D341Med (cell line): ENCODE results near the gene REPIN1.

Experiments used
- DNase-seq: peaks from one replicate; pipeline ENCODE4 v3.0.0; 2012; ENCODE audit warnings: low spot score

The REPIN1 gene

GRCh38 chr7:150337179-150337578, 31.4 kb upstream of the REPIN1 start:
- DNase-seq: peak; percentile 26

- DNase-seq: no peak
Observed at GRCh38 chr7:150337659-150338081, 31.0 kb upstream of the REPIN1 start.

GRCh38 chr7:150338166-150338829, 30.3 kb upstream of the REPIN1 start:
- no peak for DNase-seq

DNA sequence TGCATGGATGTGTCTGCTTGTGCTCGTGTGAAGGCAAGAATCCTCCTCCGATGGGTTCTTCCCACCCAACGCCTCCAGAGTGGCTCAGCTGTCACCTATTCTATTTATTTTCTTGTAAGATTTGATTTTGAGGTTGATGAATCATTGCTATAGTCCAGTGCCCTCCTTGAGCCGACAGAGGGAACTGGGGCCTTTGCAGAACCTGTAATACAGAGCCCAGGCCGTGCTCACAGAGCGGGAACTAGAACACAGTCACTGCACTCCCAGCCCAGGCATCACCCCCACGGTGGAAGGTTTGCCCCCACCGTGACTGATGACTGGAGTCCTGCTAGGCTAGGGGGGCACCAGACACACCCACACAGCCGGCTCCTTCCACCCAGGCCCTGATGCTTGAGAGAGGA, 29.2 kb upstream of the REPIN1 start:
- no peak for DNase-seq

- peak; percentile 30 for DNase-seq
Observed at GRCh38 chr7:150340024-150340749, 28.4 kb upstream of the REPIN1 start.

- peak; percentile 21 for DNase-seq
Observed at GRCh38 chr7:150340875-150341262, 27.8 kb upstream of the REPIN1 start.

DNA sequence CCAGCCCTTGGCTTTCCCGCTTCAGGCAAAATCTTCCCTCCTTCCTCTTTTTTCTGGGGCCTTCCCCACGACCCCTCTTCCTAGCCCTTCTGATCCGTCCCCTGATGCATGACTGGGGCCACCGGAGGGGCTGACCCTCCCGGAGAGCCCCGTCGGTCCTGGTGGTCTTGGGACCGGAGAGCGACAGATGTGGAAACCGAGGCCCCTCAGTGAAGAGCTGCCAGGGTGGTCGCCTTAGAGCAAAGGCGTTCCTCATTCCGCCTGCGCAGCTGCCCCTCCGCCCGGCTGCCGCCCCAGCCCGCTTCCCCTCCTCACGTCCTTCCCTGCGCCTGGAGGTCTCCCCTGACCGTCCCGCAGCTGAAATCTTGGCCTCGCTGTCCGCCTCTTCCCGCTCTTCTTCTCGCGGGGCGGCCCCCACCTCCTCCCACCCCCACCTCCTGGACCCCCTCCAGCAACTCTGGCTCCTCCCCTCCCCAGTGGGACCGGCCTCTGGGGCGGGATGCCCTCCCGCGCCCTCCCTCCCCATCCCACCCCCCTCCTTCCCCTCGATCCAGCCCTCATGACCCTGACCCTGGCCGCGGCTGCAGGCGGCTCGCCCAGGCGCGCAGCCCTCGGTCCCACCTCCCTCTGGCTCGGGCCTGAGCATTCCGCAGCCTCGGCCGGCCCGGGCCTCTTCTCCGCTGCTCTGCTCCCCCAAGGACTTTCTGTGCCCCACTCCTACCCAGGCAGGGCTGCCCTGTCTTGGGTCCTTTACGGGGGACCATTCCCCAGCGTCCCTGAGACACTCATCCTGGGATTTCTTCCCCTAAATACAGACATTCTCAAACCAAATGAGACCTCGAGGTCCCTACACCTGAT, 27.1 kb upstream of the REPIN1 start, which contains the start of gene RARRES2:
Gene RARRES2 (minus strand): TSS at position 367 of the 858 bp plus-strand sequence. CDS start 1,020 bp downstream, outside the sequence.
- peak; percentile 23 for DNase-seq

DNA sequence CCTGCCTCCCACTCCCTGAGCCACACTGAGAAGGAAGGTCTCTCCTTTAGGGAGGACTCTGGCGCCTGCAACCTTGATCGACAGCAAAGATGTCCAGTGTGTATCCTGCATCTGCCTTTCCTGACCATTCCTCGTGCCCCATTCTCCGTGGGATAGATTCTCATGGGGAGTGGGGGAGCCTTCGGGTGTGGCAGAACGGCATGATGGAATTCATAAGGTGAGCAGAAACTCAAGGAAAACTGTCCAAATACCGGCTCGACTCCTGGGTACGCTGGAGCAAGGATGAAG, 26.6 kb upstream of the REPIN1 start:
- DNase-seq: no peak

DNA sequence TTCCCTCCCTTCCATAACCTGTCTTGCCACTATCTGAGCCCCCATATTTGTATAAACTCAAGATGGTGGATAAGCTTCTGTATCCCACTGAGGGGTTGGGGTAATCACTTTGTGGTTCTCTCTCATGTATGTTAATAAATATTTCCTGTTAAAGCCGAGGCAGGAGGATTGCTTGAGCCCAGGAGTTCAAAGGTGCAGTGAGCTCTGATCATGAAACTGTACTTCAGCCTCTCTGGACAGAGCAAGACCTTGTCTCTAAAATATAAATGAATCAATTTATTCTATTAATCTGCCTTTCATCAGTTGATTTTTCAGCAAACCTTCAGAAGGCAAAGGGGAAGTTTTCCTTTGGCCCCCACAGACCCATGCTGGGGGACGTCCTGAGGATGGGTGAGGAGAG, 25.4 kb upstream of the REPIN1 start:
- DNase-seq: no peak

GRCh38 chr7:150344299-150344698, 24.3 kb upstream of the REPIN1 start:
- DNase-seq: no peak

DNA sequence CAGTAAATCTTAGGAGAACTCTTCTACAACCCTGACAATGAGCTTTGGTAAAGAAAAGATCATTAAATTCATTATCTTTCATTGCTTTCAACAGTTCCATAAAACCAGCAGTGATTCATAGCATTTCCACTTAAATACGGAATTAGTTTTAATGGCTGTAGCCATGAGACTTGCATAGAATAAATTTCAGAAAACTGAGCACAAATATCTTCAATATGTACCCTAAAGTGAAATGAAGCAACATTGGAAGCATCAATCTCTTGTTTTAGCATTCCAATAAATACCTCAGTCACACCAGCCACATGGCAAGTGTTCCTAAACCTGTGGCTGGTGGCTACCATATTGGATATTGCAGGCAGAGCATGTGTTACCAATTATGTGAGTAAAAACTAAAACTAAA, 23.6 kb upstream of the REPIN1 start:
- DNase-seq: no peak

- no peak for DNase-seq
Observed at GRCh38 chr7:150346922-150347321, 21.7 kb upstream of the REPIN1 start.

- DNase-seq: peak; percentile 34
Observed at GRCh38 chr7:150351587-150352194, 16.9 kb upstream of the REPIN1 start.

DNA sequence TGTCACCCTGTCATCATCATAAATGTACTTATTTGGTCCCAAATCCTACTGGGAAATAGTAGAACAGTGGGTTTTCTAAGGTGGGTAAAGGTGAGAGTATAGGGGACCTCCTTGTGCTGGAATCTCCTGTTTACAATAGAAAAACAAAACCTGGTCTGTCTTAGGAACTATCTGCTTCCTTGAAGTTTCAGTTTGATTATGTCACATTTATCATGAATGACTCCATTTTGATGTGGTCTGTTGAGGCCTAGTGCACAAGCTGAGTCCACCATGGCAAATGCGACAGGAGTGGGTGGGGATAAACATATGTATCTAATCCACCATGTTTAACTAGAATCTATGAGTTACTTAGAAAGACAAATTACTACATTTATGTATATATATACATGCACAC, 13.0 kb upstream of the REPIN1 start:
- no peak for DNase-seq

GRCh38 chr7:150356265-150356897, 12.2 kb upstream of the REPIN1 start:
- peak; percentile 66 for DNase-seq

GRCh38 chr7:150357270-150357669, 11.4 kb upstream of the REPIN1 start:
- DNase-seq: peak; percentile 73

GRCh38 chr7:150357771-150358427, 10.7 kb upstream of the REPIN1 start:
- no peak for DNase-seq

DNA sequence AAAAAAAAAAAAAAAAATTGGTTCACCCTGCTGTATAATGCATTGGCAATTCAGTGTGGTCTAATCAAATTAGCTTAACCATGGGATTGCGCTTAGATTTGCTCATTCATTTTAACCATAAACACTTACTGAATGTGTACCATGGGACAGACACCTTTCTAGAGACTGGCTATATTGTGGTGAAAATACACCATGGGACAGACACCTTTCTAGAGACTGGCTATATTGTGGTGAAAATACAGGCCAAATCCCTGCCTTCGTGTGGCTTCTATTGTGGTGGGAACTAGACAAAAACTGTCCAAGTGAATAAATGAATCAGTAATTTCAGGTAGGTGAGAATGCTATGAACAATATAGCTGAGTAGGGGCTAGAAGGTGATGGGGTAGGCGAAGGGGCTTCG, 10.2 kb upstream of the REPIN1 start:
- no peak for DNase-seq

- DNase-seq: no peak
Observed at GRCh38 chr7:150358988-150359621, 9.5 kb upstream of the REPIN1 start.

DNA sequence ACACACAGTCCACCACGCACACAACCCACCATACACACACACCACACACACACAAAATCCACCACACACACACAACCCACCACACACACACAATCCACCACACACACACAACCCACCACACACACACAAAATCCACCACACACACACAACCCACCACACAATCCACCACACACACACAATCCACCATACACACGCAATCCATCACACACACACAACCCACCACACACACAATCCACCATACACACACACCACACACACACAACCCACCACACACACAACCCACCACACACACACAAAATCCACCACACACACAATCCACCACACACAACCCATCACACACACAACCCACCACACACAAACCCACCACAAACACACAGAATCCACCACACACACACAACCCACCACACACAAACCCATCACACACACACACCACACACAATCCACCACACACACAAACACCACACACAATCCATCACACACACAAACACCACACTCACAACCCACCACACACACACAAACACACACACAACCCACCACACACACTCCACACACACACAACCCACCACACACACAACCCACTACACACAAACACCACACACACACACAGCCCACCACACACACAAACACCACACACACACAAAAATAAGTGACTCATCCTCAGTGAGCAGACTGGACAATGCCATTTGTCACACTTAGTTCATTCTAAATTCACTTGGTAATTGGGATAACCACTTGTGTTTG, 8.8 kb upstream of the REPIN1 start:
- no peak for DNase-seq
